MM.1S (cell line): ENCODE data around the gene LDLRAD3.

Source experiments
- DNase-seq: peaks from one replicate; pipeline ENCODE4 v3.0.0-alpha.2; 2015
- H2AFZ ChIP-seq: fragments of 300-600 bp; sonication (generic); 2 replicates; pipeline ENCODE4 v1.6.0; 2016; ENCODE audit warnings: antibody characterized with exemption, low read length
- H3F3A ChIP-seq: fragments of 300-600 bp; sonication (generic); 2 replicates; pipeline ENCODE4 v1.6.1; 2016; ENCODE audit warnings: mild to moderate bottlenecking, antibody characterized with exemption, low read length, moderate library complexity, mixed read lengths; ENCODE audit not compliant: insufficient read depth
- H3K27ac ChIP-seq: fragments of 300-600 bp; sonication (generic); 2 replicates; pipeline ENCODE4 v1.5.1; 2016; ENCODE audit warnings: mild to moderate bottlenecking, low read length
- H3K27me3 ChIP-seq: fragments of 300-600 bp; sonication (generic); replicated peaks from 2 replicates; pipeline ENCODE4 v1.6.0; 2016; ENCODE audit warnings: low read length; ENCODE audit not compliant: insufficient read depth
- H3K36me3 ChIP-seq: fragments of 300-600 bp; sonication (generic); replicated peaks from 2 replicates; pipeline ENCODE4 v1.6.1; 2016; ENCODE audit warnings: mild to moderate bottlenecking, low read length, mixed read lengths; ENCODE audit not compliant: insufficient read depth
- H3K4me1 ChIP-seq: fragments of 300-600 bp; sonication (generic); 2 replicates; pipeline ENCODE4 v1.6.1; 2016; ENCODE audit warnings: low read length, mixed read lengths
- H3K4me2 ChIP-seq: fragments of 300-600 bp; sonication (generic); 2 replicates; pipeline ENCODE4 v1.6.0; 2016; ENCODE audit warnings: low read depth, low read length
- H3K4me3 ChIP-seq: fragments of 300-600 bp; sonication (generic); 2 replicates; pipeline ENCODE4 v1.5.1; 2016; ENCODE audit warnings: low read length, mixed read lengths
- H3K79me2 ChIP-seq: fragments of 300-600 bp; sonication (generic); 2 replicates; pipeline ENCODE4 v1.6.1; 2016; ENCODE audit warnings: mixed run types, low read length, mixed read lengths
- H3K9ac ChIP-seq: fragments of 300-600 bp; sonication (generic); 2 replicates; pipeline ENCODE4 v1.6.1; 2016; ENCODE audit warnings: low read length, mixed read lengths
- H3K9me2 ChIP-seq: fragments of 300-600 bp; sonication (generic); replicated peaks from 2 replicates; pipeline ENCODE4 v1.6.1; 2016; ENCODE audit warnings: mild to moderate bottlenecking, low read length, mixed read lengths; ENCODE audit not compliant: insufficient read depth
- H3K9me3 ChIP-seq: fragments of 300-600 bp; sonication (generic); replicated peaks from 2 replicates; pipeline ENCODE4 v1.6.1; 2016; ENCODE audit warnings: mild to moderate bottlenecking, low read length, mixed read lengths; ENCODE audit not compliant: insufficient read depth
- H4K20me1 ChIP-seq: fragments of 300-600 bp; sonication (generic); 2 replicates; pipeline ENCODE4 v1.6.1; 2016; ENCODE audit warnings: mild to moderate bottlenecking, low read length, moderate library complexity, mixed read lengths; ENCODE audit not compliant: insufficient read depth
- EZH2 ChIP-seq: fragments of 300-600 bp; sonication (generic); optimal IDR thresholded peaks from 2 replicates; pipeline ENCODE3; 2017; ENCODE audit warnings: low read depth, mild to moderate bottlenecking, antibody characterized with exemption, low read length, mixed read lengths
- EZH2phosphoT487 ChIP-seq: fragments of 300-600 bp; sonication (generic); IDR thresholded peaks from 2 replicates; pipeline ENCODE4 v1.6.1; 2018; ENCODE audit warnings: antibody characterized with exemption, low read length
- TF ChIP-seq, protein P1 (sequence below): fragments of 300-600 bp; sonication (generic); IDR thresholded peaks from 2 replicates; pipeline ENCODE4 v1.5.1; 2016; ENCODE audit warnings: antibody characterized with exemption, low read length, mixed read lengths

The LDLRAD3 gene

DNA sequence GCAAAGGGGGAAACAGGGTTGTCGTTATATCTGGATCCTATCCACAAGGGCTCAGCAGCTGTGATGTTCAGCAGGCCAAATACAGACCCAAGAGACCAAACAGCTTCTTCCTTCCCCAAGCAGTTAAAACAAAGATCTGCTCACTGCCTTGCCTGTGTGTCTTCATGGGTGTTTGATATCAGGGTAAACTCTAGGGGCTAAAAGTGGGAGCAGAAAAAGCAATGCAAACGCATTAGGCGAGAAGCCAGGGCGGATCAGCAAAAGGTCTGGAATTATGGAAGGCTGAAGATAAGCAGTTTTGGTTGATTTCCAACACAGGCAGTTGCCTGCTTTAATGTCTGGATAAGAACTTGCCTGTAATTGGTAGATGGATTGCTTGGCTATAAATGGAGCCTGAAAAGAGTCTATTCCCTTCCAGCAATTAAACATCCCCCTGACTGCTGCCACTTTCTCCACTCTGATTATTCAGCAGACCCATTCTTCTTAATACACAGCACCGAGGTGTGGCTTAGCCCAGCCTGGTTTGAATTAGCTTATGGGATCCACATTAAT lies 219.1 kb downstream of the LDLRAD3 start:
- Histone ChIP-seq H3K9me2 (no peaks in the 10 kb centered on the region), H3K4me3 (no peak overlapping the region), H2AFZ (no peak overlapping the region), H3K36me3 (no peaks in the 10 kb centered on the region), H3K4me2 (no peak overlapping the region), H3K79me2 (no peaks in the 10 kb centered on the region), H4K20me1 (no peaks in the 10 kb centered on the region), H3K9ac (no peak overlapping the region), H3K4me1 (no peaks in the 10 kb centered on the region), H3K27ac (no peak overlapping the region), H3F3A (no peaks in the 10 kb centered on the region), H3K9me3 (no peaks in the 10 kb centered on the region), H3K27me3 (no peaks in the 10 kb centered on the region)
- no peak for DNase-seq
- TF ChIP-seq EZH2 (no peak), EZH2phosphoT487 (no peak)
- TF ChIP-seq, protein P1, sequence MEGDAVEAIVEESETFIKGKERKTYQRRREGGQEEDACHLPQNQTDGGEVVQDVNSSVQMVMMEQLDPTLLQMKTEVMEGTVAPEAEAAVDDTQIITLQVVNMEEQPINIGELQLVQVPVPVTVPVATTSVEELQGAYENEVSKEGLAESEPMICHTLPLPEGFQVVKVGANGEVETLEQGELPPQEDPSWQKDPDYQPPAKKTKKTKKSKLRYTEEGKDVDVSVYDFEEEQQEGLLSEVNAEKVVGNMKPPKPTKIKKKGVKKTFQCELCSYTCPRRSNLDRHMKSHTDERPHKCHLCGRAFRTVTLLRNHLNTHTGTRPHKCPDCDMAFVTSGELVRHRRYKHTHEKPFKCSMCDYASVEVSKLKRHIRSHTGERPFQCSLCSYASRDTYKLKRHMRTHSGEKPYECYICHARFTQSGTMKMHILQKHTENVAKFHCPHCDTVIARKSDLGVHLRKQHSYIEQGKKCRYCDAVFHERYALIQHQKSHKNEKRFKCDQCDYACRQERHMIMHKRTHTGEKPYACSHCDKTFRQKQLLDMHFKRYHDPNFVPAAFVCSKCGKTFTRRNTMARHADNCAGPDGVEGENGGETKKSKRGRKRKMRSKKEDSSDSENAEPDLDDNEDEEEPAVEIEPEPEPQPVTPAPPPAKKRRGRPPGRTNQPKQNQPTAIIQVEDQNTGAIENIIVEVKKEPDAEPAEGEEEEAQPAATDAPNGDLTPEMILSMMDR = no peak

DNA sequence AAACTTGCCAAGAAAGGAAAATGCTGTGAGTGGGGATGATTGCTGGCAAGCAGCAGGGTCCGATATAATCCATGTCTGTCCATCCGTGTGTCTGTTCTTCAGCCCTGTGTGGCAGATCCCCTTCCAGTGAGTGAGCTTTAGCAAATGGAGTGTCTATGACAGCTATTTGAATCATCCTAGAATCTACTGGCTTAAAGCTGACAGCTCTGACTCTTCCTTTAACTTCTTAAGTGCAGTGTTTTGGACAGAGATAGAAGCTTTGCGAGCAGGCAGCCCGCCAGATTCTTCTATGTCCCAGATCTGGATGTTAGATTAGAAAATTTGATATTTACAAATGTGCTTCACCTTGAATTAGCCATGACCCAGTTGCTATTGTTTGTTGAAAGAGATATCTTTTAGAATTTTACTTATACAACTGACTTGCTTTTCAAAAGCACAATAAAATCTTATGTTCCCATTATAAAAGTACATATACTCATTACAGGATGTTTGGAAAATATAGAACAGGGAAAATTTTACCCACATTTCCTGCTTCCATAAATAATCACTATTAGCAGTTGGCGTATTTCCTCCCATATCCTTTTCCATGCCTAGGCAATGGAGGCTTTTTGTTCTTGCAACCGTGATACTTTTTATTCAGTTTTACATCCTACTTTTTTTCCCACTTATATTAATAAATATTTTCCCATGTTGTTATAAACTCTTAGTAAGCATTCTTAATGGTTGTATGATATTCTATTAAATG lies 220.8 kb downstream of the LDLRAD3 start:
- TF ChIP-seq, protein P1 = no peak
- TF ChIP-seq EZH2phosphoT487 (no peak), EZH2 (no peak)
- Histone ChIP-seq H2AFZ (no peak overlapping the region), H3K9me3 (no peaks in the 10 kb centered on the region), H3K36me3 (no peaks in the 10 kb centered on the region), H3F3A (no peaks in the 10 kb centered on the region), H3K27ac (no peak overlapping the region), H3K9ac (no peak overlapping the region), H3K4me3 (no peak overlapping the region), H3K9me2 (no peaks in the 10 kb centered on the region), H3K79me2 (no peaks in the 10 kb centered on the region), H4K20me1 (no peaks in the 10 kb centered on the region), H3K27me3 (no peaks in the 10 kb centered on the region), H3K4me2 (no peak overlapping the region), H3K4me1 (no peaks in the 10 kb centered on the region)
- no peak for DNase-seq

DNA sequence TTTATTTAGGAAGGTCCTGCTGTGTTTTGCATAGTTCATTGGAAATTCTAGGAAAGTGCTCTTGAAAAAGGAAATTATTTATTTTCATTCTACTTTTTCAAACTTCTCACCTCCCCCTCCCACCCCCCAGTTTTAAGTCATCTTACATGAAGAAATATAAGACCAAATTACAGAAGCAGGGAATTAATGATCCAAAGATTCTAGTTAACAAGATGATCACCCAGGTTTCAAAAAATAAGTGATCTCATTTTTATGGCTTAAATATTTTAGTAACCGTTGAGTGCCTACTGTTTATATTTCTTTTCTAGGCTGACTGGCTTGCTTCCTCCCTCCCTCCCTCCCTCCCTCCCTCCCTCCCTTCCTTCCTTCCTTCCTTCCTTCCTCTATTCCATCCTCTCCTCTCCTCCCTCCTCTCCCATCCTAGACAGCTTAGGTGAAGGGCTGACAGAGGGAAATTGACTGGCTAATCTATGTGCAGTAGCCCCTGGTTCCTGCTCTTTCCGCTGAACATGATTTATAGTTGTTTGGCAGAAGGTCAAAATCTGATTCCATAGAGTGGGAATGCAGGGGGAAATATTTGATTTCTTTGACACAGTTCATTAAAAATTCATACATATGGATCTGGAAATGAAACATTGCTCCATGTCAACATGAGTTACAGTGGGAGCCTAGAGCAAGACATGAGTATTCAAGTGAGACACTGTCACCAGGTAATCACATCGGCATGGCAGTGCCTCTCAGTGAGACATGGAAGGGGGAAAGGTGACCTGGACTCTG lies 221.9 kb downstream of the LDLRAD3 start:
- H3K4me1 ChIP-seq = no peaks in the 10 kb centered on the region
- no peaks in the 10 kb centered on the region for H3K79me2 ChIP-seq
- no peak overlapping the region for H3K27ac ChIP-seq
- no peaks in the 10 kb centered on the region for H4K20me1 ChIP-seq
- no peak overlapping the region for H3K9ac ChIP-seq
- no peaks in the 10 kb centered on the region for H3K36me3 ChIP-seq
- TF ChIP-seq EZH2 (no peak), EZH2phosphoT487 (no peak)
- TF ChIP-seq, protein P1 = no peak
- no peak for DNase-seq
- H3K9me3 ChIP-seq = no peaks in the 10 kb centered on the region
- no peak overlapping the region for H3K4me3 ChIP-seq
- no peaks in the 10 kb centered on the region for H3K27me3 ChIP-seq
- H3F3A ChIP-seq = no peaks in the 10 kb centered on the region
- H3K9me2 ChIP-seq = no peaks in the 10 kb centered on the region
- H3K4me2 ChIP-seq = no peak overlapping the region
- no peak overlapping the region for H2AFZ ChIP-seq
